ENCODE results near the gene DDX3Y. TPM values are rescaled to one million over a fixed set of nuclear protein-coding genes. Genes with fewer than 3 reads are reported as not detected.

Gene DDX3Y
- total RNA-seq = 10 to 100 TPM in 7 of 10 donors, under 1 TPM in 1, not detected in 2; 0.05 to 50.1 (median 39.9) TPM
- 10 to 100 TPM; 14.1 to 26.6 TPM for polyA plus RNA-seq
- long read RNA-seq, donor 1, full-length matches to known transcripts = 31 of 45 reads
- long read RNA-seq, donor 1, partial matches to known transcripts = 6 of 45 reads
- long read RNA-seq, donor 1, other reads (novel, unspliced or antisense) = 8 of 45 reads
- long read RNA-seq, donor 2 = 0 reads
- long read RNA-seq, donor 3 = 0 reads

DNA sequence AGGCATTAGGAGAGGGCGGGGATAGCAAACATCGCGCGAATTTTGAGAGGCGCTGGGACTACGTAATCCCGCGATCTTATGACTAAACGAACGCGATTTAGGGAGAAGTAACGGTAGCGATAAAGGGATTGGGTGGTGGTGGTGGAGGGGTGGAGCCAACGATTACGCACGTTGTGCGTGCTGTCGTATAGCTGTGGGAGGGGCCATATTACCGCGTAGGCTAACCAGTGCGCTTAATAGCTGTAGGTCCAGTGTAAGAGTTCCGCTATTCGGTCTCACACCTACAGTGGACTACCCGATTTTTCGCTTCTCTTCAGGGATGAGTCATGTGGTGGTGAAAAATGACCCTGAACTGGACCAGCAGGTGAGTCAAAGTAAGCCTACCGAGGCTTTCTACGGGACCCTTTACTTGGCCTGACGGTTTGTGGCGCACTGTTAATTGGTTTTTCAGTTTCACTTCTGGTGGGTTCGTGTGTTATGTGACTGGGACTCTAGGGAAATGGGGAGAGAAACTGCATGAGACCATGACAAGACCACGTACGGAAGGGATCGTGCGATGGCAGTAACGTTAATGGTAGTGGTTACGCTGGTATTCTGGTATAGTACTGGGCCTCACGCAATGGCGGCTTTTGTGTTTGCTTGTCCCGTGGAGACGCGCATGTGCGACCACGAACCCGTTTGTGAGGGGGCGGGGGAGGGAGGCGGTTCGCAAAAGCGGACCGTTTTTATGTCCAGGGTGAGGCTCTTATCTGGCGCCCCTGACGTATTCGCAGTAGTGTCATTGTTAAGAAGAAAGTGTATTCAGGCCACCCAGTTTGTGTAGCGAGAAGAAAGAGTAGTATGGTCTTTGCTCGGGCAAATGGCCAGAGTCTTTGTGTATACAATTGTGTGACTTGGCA is at the start of gene DDX3Y:
DDX3Y (plus strand) TSS at position 251 of the 899 bp plus-strand sequence; CDS start at position 320, 69 bp downstream.
- peak within 1 kb of the TSS in 7 of 10 donors; percentile 91 to 98 (median 98) for H3K27ac ChIP-seq

DNA sequence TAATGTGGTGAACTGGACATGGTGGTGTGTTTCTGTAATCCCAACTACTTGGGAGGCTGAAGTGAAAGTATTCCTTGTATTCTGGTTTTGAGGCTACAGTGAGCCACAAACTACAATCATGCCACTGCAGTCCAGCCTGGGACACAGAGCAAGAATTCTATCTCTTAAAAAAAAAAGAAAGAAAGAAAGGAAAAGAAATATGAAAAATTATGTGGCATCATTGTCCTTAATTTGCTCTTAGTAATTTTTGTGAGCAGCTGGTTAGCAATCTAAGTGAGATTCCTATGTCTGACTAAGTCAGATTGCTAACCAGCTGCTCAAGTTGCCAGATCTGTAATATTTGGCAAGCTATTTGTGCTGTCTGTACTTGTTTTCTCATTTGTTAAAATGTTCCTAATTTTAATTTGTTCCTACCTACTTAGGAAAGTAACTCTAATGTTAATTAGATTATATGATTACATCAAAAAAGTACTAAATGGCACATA is 48.8 kb upstream of the DDX3Y start:
- Histone ChIP-seq H3K4me3 (no peak overlapping the region), H3K27me3 (no peaks in the 10 kb centered on the region), H3K36me3 (peaks cover 0 to 86% (median 0%) of the 10 kb centered on the region in 9 donors), H3K27ac (no peak overlapping the region), H3K4me1 (no peaks in the 10 kb centered on the region), H3K9me3 (no peaks in the 10 kb centered on the region)
- intact Hi-C loops (cut with DNase I) = no loop called here
- DNase-seq (no peak), ATAC-seq (no peak)
- TF ChIP-seq, protein P1, sequence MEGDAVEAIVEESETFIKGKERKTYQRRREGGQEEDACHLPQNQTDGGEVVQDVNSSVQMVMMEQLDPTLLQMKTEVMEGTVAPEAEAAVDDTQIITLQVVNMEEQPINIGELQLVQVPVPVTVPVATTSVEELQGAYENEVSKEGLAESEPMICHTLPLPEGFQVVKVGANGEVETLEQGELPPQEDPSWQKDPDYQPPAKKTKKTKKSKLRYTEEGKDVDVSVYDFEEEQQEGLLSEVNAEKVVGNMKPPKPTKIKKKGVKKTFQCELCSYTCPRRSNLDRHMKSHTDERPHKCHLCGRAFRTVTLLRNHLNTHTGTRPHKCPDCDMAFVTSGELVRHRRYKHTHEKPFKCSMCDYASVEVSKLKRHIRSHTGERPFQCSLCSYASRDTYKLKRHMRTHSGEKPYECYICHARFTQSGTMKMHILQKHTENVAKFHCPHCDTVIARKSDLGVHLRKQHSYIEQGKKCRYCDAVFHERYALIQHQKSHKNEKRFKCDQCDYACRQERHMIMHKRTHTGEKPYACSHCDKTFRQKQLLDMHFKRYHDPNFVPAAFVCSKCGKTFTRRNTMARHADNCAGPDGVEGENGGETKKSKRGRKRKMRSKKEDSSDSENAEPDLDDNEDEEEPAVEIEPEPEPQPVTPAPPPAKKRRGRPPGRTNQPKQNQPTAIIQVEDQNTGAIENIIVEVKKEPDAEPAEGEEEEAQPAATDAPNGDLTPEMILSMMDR (IDR thresholded peaks at IDR 0.05) = no peak

More for the DNA sequence above, at the start of gene DDX3Y:
- Histone ChIP-seq H3K4me1 (peaks cover 0 to 35% (median 5%) of the 10 kb centered on the region in 9 donors), H3K9me3 (no peaks in the 10 kb centered on the region), H3K27me3 (no peaks in the 10 kb centered on the region), H3K36me3 (peaks cover 0 to 14% (median 0%) of the 10 kb centered on the region in 9 donors), H3K4me3 (peak within 1 kb of the TSS in 8 of 10 donors; percentile 13 to 89 (median 77))
- ATAC-seq = peak in 5 of 8 donors; percentile 98 to 99 (median 99)
- TF ChIP-seq, protein P1 (IDR thresholded peaks at IDR 0.05) = no peak
- peak; percentile 77 to 91 for DNase-seq
- 0 to 1% methylated on average over 54 of the region's 54 CpGs for WGBS, 2 donors
- intact Hi-C loops (cut with DNase I) = loop anchor here in 1 of 10 donors (5.0 kb wide), 1 partner anchor 572 kb away; no protein-coding TSS in a partner anchor

DNA sequence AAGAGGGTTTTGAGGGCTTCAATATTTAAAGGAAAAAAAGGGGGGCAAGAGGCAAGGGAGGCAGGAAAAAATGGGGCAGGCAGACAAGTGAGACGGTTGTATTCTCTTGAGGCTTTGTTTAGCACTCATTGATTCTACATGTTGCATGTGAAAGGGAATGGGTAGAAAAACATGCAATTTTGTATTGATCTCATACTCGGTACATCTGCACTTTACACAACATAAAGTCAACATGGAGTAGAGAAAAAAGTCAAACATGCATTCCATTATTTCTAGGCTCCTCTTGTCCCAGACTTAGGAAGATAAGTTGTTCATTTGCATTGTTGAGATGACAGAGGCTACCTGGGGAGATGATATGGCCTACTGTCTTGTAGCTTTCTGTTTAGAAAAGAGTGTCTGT is 36.7 kb upstream of the DDX3Y start:
- H3K9me3 ChIP-seq = no peaks in the 10 kb centered on the region
- H3K27me3 ChIP-seq = no peaks in the 10 kb centered on the region
- intact Hi-C loops (cut with DNase I) = no loop called here
- no peak overlapping the region for H3K4me3 ChIP-seq
- 75 to 89% methylated on average over 2 of the region's 2 CpGs for WGBS, 2 donors
- ATAC-seq (no peak), DNase-seq (no peak)
- TF ChIP-seq, protein P1 (IDR thresholded peaks at IDR 0.05) = no peak
- no peak overlapping the region for H3K27ac ChIP-seq
- no peaks in the 10 kb centered on the region for H3K4me1 ChIP-seq
- H3K36me3 ChIP-seq = no peaks in the 10 kb centered on the region

DNA sequence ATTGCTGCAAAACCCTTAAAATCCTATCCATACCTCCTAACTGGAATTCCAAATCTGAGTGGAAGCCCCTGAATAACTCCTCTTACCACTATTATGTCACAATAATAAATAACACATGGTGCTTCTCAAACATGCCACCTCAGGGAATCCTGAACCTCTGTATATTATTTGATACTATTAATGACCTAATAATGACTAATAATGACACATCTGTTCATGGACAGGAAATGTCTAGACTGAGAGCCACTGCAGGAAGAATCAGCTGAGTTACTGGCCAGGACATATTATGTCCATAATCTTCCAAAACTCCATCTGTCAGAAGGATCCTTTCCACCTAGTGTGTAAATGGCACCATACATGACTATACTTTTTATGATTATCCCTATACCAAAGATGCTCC is 7.7 kb upstream of the DDX3Y start:
- no peaks in the 10 kb centered on the region for H3K36me3 ChIP-seq
- intact Hi-C loops (cut with DNase I) = no loop called here
- H3K4me3 ChIP-seq = no peak overlapping the region
- TF ChIP-seq, protein P1 (IDR thresholded peaks at IDR 0.05) = no peak
- ATAC-seq (no peak), DNase-seq (no peak)
- H3K27ac ChIP-seq = no peak overlapping the region
- no peaks in the 10 kb centered on the region for H3K4me1 ChIP-seq
- no peaks in the 10 kb centered on the region for H3K9me3 ChIP-seq
- no peaks in the 10 kb centered on the region for H3K27me3 ChIP-seq
